Stimulated activated naive B cell treated with anti-CD40 and anti-IgM and Interleukin-4, amounts not matched to agents 10 μg/mL and 1 μg/mL and 100 μg/mL, for 72 hours (primary cell): ENCODE data around the gene IFNL3.

Source experiments
- ATAC-seq, 2 donors: fragments of 150-1000 bp; cut with Tn5 transposase; replicated peaks; 2 replicates each; pipeline ENCODE4 v1.10.0; 2021; ENCODE audit warnings: moderate library complexity in 1 of 2
- DNase-seq: peaks from one replicate; pipeline ENCODE4 v3.0.0; 2021
- H3K27ac Mint-ChIP-seq: one replicate; pipeline ENCODE4 v1.8.0; 2022; ENCODE audit warnings: mild to moderate bottlenecking, mixed read lengths
- H3K27me3 Mint-ChIP-seq, 2 donors: one replicate each; pipeline ENCODE4 v1.8.0; 2022; ENCODE audit warnings: mixed read lengths in 2 of 2
- H3K36me3 Mint-ChIP-seq, 2 donors: one replicate each; pipeline ENCODE4 v1.8.0; 2022; ENCODE audit warnings: mixed read lengths in 2 of 2, mild to moderate bottlenecking in 1 of 2
- H3K4me1 Mint-ChIP-seq, 2 donors: one replicate each; pipeline ENCODE4 v1.8.0; 2022; ENCODE audit warnings: mixed read lengths in 2 of 2, mild to moderate bottlenecking in 1 of 2
- H3K4me3 Mint-ChIP-seq, 2 donors: one replicate each; pipeline ENCODE4 v1.8.0; 2022; ENCODE audit warnings: mild to moderate bottlenecking in 2 of 2, mixed read lengths in 2 of 2, moderate library complexity in 1 of 2
- H3K9me3 Mint-ChIP-seq, 2 donors: one replicate each; pipeline ENCODE4 v1.8.0; 2022; ENCODE audit warnings: mixed read lengths in 2 of 2, mild to moderate bottlenecking in 1 of 2

The IFNL3 gene

DNA sequence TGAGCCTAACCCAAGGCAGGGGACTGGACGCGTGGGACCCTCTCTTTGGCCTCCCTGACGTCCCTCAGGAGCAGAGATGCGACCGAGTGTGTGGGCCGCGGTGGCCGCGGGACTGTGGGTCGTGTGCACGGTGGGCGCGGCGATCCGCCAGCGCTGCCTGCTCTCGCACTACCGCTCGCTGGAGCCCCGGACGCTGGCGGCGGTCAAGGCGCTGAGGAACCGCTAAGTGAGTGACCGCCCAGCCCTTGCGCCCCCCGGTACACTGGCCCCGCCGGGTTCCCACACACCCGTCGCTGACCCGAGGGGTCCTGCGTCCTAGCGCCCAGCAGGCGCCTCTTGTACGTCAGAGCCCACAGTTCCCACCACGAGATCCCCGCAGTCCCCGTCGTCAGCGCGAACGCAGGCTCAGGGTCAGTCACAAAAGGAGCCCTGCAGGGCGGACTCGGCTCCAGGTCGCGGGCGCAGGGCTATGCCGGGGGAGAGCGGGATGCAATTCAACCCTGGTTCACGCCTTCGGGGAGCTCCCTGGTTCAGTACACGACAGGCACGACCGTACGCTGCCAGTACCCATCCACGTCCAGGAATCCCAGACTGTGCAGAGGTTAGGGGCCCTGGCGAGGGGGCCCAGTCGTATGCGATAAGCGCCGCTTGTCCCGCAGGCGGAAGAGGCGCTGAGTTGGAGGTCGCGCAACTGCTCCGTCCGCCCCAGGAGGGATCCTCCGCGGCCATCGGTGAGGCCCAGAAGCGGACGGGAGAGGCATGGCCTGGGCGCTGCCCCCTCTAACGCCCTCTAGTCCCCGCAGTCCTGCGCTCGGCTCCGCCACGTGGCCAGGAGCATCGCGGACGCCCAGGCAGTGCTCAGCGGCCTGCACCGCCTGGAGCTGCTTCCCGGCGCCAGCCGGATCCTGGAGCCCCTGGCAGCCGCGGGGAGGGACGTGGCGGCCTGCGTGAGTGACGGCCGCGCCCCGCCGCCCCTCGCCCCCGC is 19.8 kb upstream of the IFNL3 start:
- ATAC-seq = peak in 1 of 2 donors; percentile 12
- no peak overlapping the region for H3K4me3 Mint-ChIP-seq
- peaks cover 0 to 7% of the 10 kb centered on the region in 2 donors for H3K4me1 Mint-ChIP-seq
- peaks cover 47 to 58% of the 10 kb centered on the region in 2 donors for H3K27me3 Mint-ChIP-seq
- H3K36me3 Mint-ChIP-seq = no peaks in the 10 kb centered on the region
- DNase-seq = no peak
- no peaks in the 10 kb centered on the region for H3K9me3 Mint-ChIP-seq
- no peak overlapping the region for H3K27ac Mint-ChIP-seq

DNA sequence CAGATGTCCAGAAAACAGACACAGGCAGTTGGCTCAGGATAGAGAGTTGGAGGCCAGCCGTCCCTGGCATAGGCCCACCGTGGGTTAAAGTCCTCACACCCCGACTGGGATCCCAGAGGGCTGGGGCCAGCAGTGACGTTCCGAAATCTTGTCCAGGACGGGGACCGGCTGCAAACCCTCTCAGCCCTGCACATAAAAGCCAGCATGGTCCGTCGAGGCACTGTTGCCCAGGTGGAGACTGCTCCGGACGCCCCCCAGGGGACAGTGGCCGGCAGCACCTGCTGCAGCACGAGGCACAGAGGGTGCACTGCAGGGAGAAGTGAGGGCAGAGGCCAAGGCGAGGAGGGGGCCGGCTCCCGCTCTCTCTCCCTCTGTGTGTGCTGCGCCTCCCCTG is 19.1 kb upstream of the IFNL3 start:
- DNase-seq (no peak), ATAC-seq (peak in 1 of 2 donors; percentile 21)
- no peaks in the 10 kb centered on the region for H3K9me3 Mint-ChIP-seq
- peaks cover 46 to 52% of the 10 kb centered on the region in 2 donors for H3K27me3 Mint-ChIP-seq
- no peak overlapping the region for H3K4me3 Mint-ChIP-seq
- no peak overlapping the region for H3K27ac Mint-ChIP-seq
- H3K4me1 Mint-ChIP-seq = peaks cover 0 to 7% of the 10 kb centered on the region in 2 donors
- H3K36me3 Mint-ChIP-seq = no peaks in the 10 kb centered on the region

DNA sequence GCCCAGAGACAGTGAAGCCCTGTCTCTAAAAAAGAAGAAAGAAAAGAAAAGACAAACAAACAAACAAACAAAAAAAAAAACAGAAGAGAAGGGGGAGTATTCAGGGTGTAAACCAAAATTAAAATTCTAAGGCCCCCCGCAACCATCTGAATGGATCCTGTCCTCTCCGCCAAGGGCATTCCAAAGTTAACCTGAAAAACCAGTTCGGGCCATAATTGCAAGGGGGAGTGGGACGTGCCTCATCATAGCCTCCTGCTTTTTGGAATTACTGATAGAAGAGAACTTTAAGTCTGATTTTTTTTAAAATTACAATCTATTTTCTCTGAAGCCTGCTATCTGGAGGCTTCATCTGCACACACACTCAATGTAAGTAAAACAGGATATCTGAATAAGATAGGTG is 17.7 kb upstream of the IFNL3 start:
- ATAC-seq = no peak
- no peak overlapping the region for H3K27ac Mint-ChIP-seq
- peaks cover 41 to 45% of the 10 kb centered on the region in 2 donors for H3K27me3 Mint-ChIP-seq
- H3K9me3 Mint-ChIP-seq = no peaks in the 10 kb centered on the region
- peaks cover 0 to 5% of the 10 kb centered on the region in 2 donors for H3K4me1 Mint-ChIP-seq
- H3K4me3 Mint-ChIP-seq = no peak overlapping the region
- DNase-seq = no peak
- no peaks in the 10 kb centered on the region for H3K36me3 Mint-ChIP-seq

DNA sequence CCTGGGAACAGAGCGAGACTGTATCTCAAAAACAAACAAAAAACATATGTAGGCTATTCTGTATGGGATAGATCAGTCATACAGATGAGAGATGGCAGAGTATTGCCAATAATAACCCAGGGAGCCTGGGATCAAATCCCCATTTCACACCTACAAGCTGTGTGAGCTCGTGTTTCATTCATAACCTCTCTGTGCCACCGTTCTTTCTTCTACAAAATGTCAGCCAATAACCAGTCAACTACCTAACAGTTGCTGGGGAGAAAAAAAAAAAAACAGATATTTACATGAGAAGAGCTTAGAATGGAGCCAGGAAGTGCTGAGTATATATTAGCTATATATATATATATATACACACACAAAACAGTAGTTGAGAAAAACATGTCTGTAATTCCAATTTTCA is 16.9 kb upstream of the IFNL3 start:
- H3K4me3 Mint-ChIP-seq = no peak overlapping the region
- H3K4me1 Mint-ChIP-seq = peaks cover 0 to 5% of the 10 kb centered on the region in 2 donors
- no peak for ATAC-seq
- H3K27me3 Mint-ChIP-seq = peaks cover 41 to 48% of the 10 kb centered on the region in 2 donors
- H3K27ac Mint-ChIP-seq = no peak overlapping the region
- H3K36me3 Mint-ChIP-seq = no peaks in the 10 kb centered on the region
- H3K9me3 Mint-ChIP-seq = peaks cover 0 to 5% of the 10 kb centered on the region in 2 donors
- no peak for DNase-seq

DNA sequence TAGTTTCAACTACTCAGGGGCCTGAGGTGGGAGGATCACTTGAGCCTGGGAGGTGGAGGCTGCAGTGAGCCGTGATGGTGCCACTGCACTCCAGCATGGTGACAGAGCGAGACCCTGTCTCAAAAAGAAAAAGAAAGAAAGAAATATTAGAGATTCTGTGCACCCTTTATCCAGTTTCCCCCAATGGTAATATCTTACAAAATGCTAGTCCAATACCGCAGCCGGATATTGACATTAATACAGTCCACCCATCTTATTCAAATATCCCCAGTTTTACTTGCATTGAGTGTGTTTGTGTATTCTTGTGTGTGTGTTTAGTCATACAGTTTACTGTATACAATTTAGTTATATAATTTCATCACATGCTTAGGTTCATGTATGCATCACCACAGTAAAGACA is 12.4 kb upstream of the IFNL3 start:
- H3K9me3 Mint-ChIP-seq = peaks cover 0 to 5% of the 10 kb centered on the region in 2 donors
- DNase-seq = no peak
- H3K27ac Mint-ChIP-seq = no peak overlapping the region

DNA sequence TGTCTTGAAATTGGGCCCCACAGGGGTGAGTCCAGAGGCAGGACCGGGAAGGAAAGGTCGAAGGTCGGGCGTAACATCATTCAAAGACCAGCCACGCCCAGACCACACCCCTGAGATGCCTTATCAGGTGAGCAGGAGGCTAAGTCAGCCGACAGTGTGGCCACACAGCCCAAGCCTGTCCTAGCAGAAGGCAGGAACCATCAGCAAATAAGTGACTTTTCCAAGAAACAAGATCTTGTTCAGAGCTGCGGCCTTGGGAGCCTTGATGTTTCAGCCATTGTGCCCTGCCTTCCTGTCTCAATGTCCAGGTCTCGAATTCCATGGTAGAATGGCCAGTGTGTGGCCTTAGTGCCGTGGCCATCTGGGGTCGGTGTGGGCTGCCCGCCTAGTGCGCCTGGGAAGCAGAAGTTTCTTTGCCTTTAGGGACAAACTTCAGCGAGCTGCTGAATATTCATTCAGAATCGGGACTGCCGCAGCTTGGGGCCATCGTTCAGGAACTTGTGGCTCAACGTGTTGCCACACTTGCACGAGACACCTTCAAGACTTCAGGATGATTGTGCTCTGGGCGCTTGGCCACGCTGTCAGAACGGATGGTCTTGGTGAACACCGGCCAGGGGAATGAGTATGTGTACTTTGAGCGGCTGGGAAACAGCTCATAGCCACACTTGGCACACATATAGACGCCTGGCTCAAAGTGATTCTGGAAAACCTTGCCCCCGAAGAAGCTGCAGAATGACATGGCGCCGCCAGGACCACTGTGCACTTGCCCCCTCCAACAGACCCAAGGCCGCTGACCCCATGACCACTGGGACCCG is 9.9 kb upstream of the IFNL3 start:
- no peak for DNase-seq
- no peak overlapping the region for H3K27ac Mint-ChIP-seq
- H3K27me3 Mint-ChIP-seq = peaks cover 4 to 16% of the 10 kb centered on the region in 2 donors
- H3K9me3 Mint-ChIP-seq = peaks cover 0 to 5% of the 10 kb centered on the region in 2 donors
- H3K4me1 Mint-ChIP-seq = peaks cover 0 to 3% of the 10 kb centered on the region in 2 donors
- no peaks in the 10 kb centered on the region for H3K36me3 Mint-ChIP-seq
- H3K4me3 Mint-ChIP-seq = no peak overlapping the region
- ATAC-seq = no peak

More for the DNA sequence above, 12.4 kb upstream of the IFNL3 start:
- Mint-ChIP-seq H3K36me3 (no peaks in the 10 kb centered on the region), H3K4me3 (no peak overlapping the region), H3K27me3 (peaks cover 11 to 16% of the 10 kb centered on the region in 2 donors), H3K4me1 (peaks cover 0 to 3% of the 10 kb centered on the region in 2 donors)
- ATAC-seq = no peak

DNA sequence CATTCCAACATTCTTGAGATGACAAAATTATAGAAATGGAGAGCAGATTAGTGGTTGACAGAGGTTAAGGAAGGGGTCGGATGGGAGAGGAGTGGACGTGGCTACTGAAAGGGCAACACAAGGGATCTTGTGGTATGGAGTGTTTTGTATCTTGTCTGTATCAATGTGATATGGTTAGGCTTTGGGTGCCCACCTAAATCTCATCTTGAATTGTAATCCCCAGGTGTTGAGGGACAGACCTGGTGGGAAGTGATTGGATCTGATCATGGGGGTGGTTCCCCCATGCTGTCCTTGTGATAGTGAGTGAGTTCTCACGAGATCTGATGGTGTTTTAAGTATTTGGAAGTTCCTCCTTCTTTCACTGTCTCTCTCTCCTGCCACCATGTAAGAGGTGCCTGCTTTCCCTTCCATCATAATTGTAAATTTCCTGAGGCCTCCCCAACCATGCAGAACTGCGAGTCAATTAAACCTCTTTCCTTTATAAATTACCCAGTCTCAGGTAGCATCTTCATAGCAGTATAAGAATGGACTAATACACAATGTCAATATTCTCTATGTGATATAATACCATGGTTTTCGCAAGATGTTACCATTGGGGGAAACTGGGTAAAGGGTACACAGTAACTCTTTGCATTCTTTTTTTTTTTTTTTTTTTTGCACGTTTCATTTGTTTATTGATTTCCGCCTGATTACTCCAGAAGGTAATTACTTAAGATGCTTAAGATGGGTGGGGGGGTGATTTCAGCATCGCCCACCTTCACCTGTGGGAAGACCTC is 8.8 kb upstream of the IFNL3 start:
- DNase-seq (no peak), ATAC-seq (no peak)
- Mint-ChIP-seq H3K27me3 (peaks cover 6 to 28% of the 10 kb centered on the region in 2 donors), H3K4me1 (peaks cover 0 to 3% of the 10 kb centered on the region in 2 donors), H3K27ac (no peak overlapping the region), H3K4me3 (no peak overlapping the region), H3K9me3 (peaks cover 0 to 5% of the 10 kb centered on the region in 2 donors), H3K36me3 (no peaks in the 10 kb centered on the region)

DNA sequence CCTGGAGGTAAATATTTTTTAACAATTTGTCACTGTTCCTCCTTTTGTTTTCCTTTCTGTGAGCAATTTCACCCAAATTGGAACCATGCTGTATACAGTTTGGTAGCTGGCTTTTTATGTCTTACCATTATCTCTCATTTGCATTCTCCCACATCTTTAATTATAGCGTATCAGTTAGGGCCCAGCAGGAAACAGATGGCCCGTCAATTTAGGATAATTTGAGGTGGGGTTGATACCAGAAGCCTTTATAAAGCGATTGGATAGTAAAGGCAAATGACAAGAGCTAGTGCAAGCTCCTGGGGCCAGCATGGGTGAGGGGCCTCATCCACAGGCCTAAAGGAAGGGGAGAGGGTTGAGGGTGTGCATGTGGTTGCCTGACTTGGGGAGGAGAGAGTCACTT is 7.7 kb upstream of the IFNL3 start:
- peaks cover 0 to 3% of the 10 kb centered on the region in 2 donors for H3K4me1 Mint-ChIP-seq
- no peak overlapping the region for H3K4me3 Mint-ChIP-seq
- ATAC-seq (no peak), DNase-seq (no peak)
- H3K27me3 Mint-ChIP-seq = peaks cover 12 to 37% of the 10 kb centered on the region in 2 donors
- no peak overlapping the region for H3K27ac Mint-ChIP-seq
- H3K36me3 Mint-ChIP-seq = no peaks in the 10 kb centered on the region
- H3K9me3 Mint-ChIP-seq = peaks cover 0 to 5% of the 10 kb centered on the region in 2 donors

DNA sequence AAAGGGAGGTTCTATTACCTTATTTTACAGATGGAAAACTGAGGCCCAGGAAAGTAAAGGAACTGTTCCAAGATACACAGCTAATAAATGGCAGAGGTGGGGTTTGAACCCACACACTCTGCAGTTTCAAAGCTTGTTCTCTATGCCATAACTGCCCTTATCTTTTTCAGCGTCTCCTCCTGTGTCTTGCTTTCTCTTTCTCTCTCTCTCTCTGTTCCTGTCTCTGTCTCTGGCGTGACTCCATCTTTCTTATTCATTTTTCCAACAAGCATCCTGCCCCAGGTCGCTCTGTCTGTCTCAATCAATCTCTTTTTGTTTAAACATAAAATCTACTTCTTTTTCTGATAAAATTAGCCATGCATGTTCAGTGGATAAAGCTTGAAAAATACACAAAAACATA is 7.0 kb upstream of the IFNL3 start:
- Mint-ChIP-seq H3K27ac (no peak overlapping the region), H3K4me3 (no peak overlapping the region), H3K36me3 (no peaks in the 10 kb centered on the region), H3K27me3 (peaks cover 15 to 37% of the 10 kb centered on the region in 2 donors), H3K4me1 (peaks cover 3 to 5% of the 10 kb centered on the region in 2 donors), H3K9me3 (peaks cover 0 to 2% of the 10 kb centered on the region in 2 donors)
- ATAC-seq (no peak), DNase-seq (no peak)

DNA sequence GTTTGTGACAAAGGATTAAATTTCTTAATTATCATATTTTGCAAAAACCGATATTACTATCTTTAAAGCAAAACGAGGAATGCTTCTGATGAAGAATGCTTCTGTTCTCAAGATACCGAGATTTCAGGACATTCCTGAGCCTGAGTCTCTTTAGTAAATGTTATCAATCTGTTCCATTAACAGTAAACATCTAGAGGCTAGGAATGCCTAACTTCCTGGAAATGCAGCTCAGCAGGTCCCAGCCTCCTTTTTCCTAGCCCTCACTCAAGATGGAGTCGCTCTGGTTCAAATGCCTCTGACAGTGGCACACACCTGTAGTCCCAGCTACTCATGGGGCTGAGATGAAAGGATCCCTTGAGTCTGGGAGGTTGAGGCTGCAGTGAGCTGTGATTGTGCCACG is 6.3 kb upstream of the IFNL3 start:
- peaks cover 3 to 5% of the 10 kb centered on the region in 2 donors for H3K4me1 Mint-ChIP-seq
- no peak overlapping the region for H3K4me3 Mint-ChIP-seq
- no peak for ATAC-seq
- DNase-seq = no peak
- no peak overlapping the region for H3K27ac Mint-ChIP-seq
- H3K9me3 Mint-ChIP-seq = no peaks in the 10 kb centered on the region
- peaks cover 15 to 35% of the 10 kb centered on the region in 2 donors for H3K27me3 Mint-ChIP-seq
- no peaks in the 10 kb centered on the region for H3K36me3 Mint-ChIP-seq

DNA sequence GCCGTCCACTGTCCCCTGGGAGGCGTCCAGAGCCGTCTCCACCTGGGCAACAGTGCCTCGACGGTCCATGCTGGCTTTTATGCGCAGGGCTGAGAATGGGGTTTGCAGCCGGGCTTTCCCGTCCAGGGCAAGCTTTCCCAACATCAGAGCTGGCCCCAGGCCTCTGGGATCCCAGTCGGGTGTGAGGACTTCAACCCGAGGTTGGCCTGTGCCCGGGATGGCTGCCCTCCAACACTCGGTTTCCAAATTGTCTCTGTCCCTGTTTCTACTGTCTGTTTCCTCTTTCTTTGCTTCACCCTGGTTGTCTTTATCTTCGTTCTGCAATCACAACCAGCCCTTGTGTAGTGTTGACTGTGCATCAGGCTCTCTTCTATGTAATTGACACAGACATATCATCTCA is 4.0 kb upstream of the IFNL3 start, which contains the start of gene IFNL4:
IFNL4 (minus strand) TSS at position 51 of the 400 bp plus-strand sequence.
- Mint-ChIP-seq H3K27ac (no peak within 1 kb of the TSS), H3K9me3 (no peaks in the 10 kb centered on the region), H3K4me1 (peaks cover 3 to 5% of the 10 kb centered on the region in 2 donors), H3K27me3 (peaks cover 25 to 45% of the 10 kb centered on the region in 2 donors), H3K4me3 (no peak within 1 kb of the TSS), H3K36me3 (no peaks in the 10 kb centered on the region)
- ATAC-seq (no peak), DNase-seq (no peak)

DNA sequence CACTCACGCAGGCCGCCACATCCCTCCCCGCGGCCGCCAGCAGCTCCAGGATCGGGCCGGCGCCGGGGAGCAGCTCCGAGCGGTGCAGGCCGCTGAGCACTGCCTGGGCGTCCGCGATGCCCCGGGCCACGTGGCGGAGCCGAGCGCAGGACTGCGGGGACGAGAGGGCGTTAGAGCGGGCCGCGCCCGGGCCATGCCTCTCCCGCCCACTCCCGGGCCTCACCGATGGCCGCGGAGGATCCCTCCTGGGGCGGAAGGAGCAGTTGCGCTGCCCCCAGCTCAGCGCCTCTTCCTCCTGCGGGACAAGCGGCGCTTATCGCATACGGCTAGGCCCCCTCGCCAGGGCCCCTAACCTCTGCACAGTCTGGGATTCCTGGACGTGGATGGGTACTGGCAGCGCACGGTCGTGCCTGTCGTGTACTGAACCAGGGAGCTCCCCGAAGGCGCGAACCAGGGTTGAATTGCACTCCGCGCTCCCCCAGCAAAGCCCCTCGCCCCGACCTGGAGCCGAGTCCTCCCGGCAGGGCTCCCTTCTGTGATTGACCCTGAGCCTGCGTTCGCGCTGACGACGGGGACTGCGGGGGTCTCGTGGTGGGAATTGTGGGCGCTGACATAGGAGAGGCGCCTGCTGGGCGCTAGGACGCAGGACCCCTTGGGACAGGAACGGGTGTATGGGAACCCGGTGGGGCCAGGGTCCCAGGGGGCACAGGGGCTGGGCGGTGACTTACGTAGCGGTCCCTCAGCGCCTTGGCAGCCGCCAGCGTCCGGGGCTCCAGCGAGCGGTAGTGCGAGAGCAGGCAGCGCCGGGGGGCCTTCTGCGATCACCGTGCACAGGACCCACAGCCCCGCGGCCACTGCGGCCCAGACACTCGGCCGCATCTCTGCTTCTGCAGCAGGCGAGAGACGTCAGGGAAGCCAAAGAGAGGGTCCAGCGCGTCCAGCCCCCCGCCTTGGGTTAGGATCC is 3.2 kb upstream of the IFNL3 start:
- H3K27ac Mint-ChIP-seq = no peak overlapping the region

More for the DNA sequence above, 3.2 kb upstream of the IFNL3 start:
- Mint-ChIP-seq H3K4me1 (peaks cover 3 to 5% of the 10 kb centered on the region in 2 donors), H3K4me3 (no peak overlapping the region), H3K27me3 (peaks cover 25 to 47% of the 10 kb centered on the region in 2 donors), H3K9me3 (no peaks in the 10 kb centered on the region), H3K36me3 (no peaks in the 10 kb centered on the region)
- ATAC-seq (peak in 1 of 2 donors; percentile 36), DNase-seq (no peak)
